WTC11 (cell line): Measurements from ENCODE around the gene NFATC1. TPM values are rescaled to one million over a fixed set of nuclear protein-coding genes. Genes with fewer than 3 reads are reported as not detected.

ENCODE experiments used
- ATAC-seq: fragments of 200-7000 bp; cut with Tn5 transposase; 2 replicates; pipeline ENCODE4 v1.10.0; 2021; ENCODE audit warnings: mild to moderate bottlenecking, moderate library complexity
- CTCF ChIA-PET: fragments of 300-600 bp; sonication (Branson Sonifier 250); formaldehyde crosslinking; loops from one replicate; lab custom pipeline; 2021; ENCODE audit warnings: antibody characterized with exemption; lab: Charles Lee
- POLR2A ChIA-PET: fragments of 350-600 bp; sonication (Branson Sonifier 250); formaldehyde crosslinking; loops from one replicate; lab custom pipeline; 2021; ENCODE audit warnings: antibody characterized with exemption; lab: Charles Lee
- DNase-seq: peaks from one replicate; pipeline ENCODE4 v3.0.0; 2021; ENCODE audit warnings: low spot score
- H3K27ac Mint-ChIP-seq: 2 replicates; pipeline ENCODE4 v1.8.0; 2021; ENCODE audit warnings: mixed read lengths
- H3K27me3 Mint-ChIP-seq: 2 replicates; pipeline ENCODE4 v1.8.0; 2021; ENCODE audit warnings: low read depth, mild to moderate bottlenecking, moderate library complexity, mixed read lengths
- H3K36me3 Mint-ChIP-seq: 2 replicates; pipeline ENCODE4 v1.8.0; 2021; ENCODE audit warnings: mixed read lengths
- H3K4me1 Mint-ChIP-seq: 2 replicates; pipeline ENCODE4 v1.8.0; 2022; ENCODE audit warnings: mixed read lengths
- H3K4me3 Mint-ChIP-seq: 2 replicates; pipeline ENCODE4 v1.8.0; 2021; ENCODE audit warnings: mild to moderate bottlenecking, moderate library complexity, mixed read lengths
- H3K9me3 Mint-ChIP-seq: 2 replicates; pipeline ENCODE4 v1.8.0; 2021; ENCODE audit warnings: mixed read lengths
- ATF1 ChIP-seq: sonication (generic); formaldehyde crosslinking; IDR thresholded peaks from 2 replicates; pipeline ENCODE4 v1.8.1; 2023; ENCODE audit warnings: mild to moderate bottlenecking, moderate library complexity, missing genetic modification reagents
- EMX1 ChIP-seq: fragments of 250-450 bp; sonication (Bioruptor Pico); IDR thresholded peaks from 2 replicates; pipeline ENCODE4 v1.8.0; 2021; ENCODE audit warnings: mild to moderate bottlenecking
- ESRRA ChIP-seq: sonication (generic); formaldehyde crosslinking; IDR thresholded peaks from 2 replicates; pipeline ENCODE4 v1.8.1; 2022; ENCODE audit warnings: mild to moderate bottlenecking, missing genetic modification reagents, borderline replicate concordance
- FOXK1 ChIP-seq: sonication (generic); formaldehyde crosslinking; IDR thresholded peaks from 2 replicates; pipeline ENCODE4 v1.8.0; 2022; ENCODE audit warnings: mild to moderate bottlenecking, moderate library complexity, missing genetic modification reagents
- HMGA2 ChIP-seq: fragments of 250-450 bp; sonication (Bioruptor Pico); IDR thresholded peaks from 2 replicates; pipeline ENCODE4 v1.4.0; 2021; ENCODE audit warnings: mild to moderate bottlenecking, moderate library complexity
- IRF1 ChIP-seq: sonication (generic); formaldehyde crosslinking; IDR thresholded peaks from 2 replicates; pipeline ENCODE4 v1.8.0; 2023; ENCODE audit warnings: missing genetic modification reagents
- IRF2 ChIP-seq: sonication (generic); formaldehyde crosslinking; IDR thresholded peaks from 2 replicates; pipeline ENCODE4 v1.8.0; 2022; ENCODE audit warnings: low read depth, missing genetic modification reagents, borderline replicate concordance
- JAZF1 ChIP-seq: fragments of 250-450 bp; sonication (Bioruptor Pico); IDR thresholded peaks from 2 replicates; pipeline ENCODE4 v1.9.0; 2021; ENCODE audit warnings: moderate library complexity, mild to moderate bottlenecking, inconsistent platforms
- MLX ChIP-seq: sonication (generic); formaldehyde crosslinking; IDR thresholded peaks from 2 replicates; pipeline ENCODE4 v1.8.1; 2023; ENCODE audit warnings: mild to moderate bottlenecking, missing genetic modification reagents, moderate library complexity
- SMAD4 ChIP-seq: sonication (generic); formaldehyde crosslinking; IDR thresholded peaks from 2 replicates; pipeline ENCODE4 v1.8.0; 2022; ENCODE audit warnings: mild to moderate bottlenecking, missing genetic modification reagents
- ZNF138 ChIP-seq: sonication (generic); formaldehyde crosslinking; conservative IDR thresholded peaks from 2 replicates; pipeline ENCODE4 v1.8.1; 2022; ENCODE audit warnings: mild to moderate bottlenecking, moderate library complexity, missing genetic modification reagents
- ZNF219 ChIP-seq: sonication (generic); formaldehyde crosslinking; IDR thresholded peaks from 2 replicates; pipeline ENCODE4 v1.8.0; 2023; ENCODE audit warnings: missing genetic modification reagents, mild to moderate bottlenecking, borderline replicate concordance
- ZNF425 ChIP-seq: fragments of 250-450 bp; sonication (Bioruptor Pico); conservative IDR thresholded peaks from 2 replicates; pipeline ENCODE4 v1.9.0; 2021; ENCODE audit warnings: mild to moderate bottlenecking
- total RNA-seq: library from RNA; stranded (reverse); gene quantifications from 3 replicates; pipeline ENCODE4 v1.2.3, GENCODE V29; 2021
- TF ChIP-seq, protein P1 (sequence below): sonication (generic); formaldehyde crosslinking; IDR thresholded peaks from 2 replicates; pipeline ENCODE4 v1.8.0; 2023; ENCODE audit warnings: missing genetic modification reagents, mild to moderate bottlenecking, borderline replicate concordance
- TF ChIP-seq, protein P2 (sequence below): sonication (generic); formaldehyde crosslinking; IDR thresholded peaks from 2 replicates; pipeline ENCODE4 v1.8.1; 2022; ENCODE audit warnings: mild to moderate bottlenecking, moderate library complexity, missing genetic modification reagents
- TF ChIP-seq, protein P3 (sequence below): sonication (generic); formaldehyde crosslinking; IDR thresholded peaks from 2 replicates; pipeline ENCODE4 v1.8.1; 2023; ENCODE audit warnings: mild to moderate bottlenecking, missing genetic modification reagents

The NFATC1 gene
- total RNA-seq, 1 experiment from 2014 or later: 20.2 TPM

DNA sequence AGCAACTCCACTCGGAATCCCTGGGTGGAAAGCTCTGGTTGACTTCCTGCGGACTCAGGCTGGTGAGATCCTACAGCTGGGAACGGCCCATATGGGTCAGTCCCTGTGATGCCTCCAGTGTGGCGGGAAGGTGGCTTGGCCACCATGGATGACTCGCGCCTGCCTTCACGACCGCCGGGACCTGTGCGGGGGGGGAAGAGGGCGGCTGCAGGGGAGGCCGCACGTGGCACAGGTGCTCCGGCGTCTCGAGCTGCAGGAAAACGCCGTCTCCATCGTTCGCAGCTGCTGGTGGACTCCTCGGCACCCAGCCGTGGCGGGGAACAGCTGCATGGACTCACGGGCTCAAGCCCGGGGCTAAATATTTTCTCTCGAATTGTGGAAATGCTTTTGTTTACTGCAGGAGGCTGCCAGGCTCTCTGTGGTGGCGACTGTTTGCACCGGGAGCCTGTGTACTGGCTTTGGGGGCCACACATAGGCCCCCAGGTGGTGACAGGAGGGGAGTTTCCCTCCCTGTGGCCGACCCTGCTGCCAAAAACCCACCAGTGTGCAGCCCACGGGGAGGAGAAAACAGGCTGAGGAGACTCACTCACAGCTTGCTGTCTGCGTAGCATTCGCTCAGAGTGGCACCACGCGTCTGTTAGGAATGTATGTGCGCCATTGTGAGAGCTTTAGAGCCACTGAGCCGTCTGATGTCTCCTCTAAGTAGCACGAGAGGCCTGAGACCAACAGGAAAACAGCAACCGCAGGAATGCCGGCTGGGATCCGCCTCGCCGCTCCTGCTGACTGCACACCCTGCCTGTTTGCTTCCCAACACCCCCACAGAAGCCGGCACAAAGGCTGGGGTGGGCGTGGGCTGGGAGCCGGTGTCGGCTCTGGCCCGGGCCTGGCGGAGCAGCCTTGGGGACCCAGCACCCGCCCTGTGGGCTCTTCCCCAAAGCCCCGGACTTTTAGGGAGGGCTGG, 89.2 kb downstream of the NFATC1 start:
- Mint-ChIP-seq H3K4me3 (no peak overlapping the region), H3K27me3 (no peaks in the 10 kb centered on the region)
- TF ChIP-seq ZNF138 (CRISPR knock-in tag): no peak
- no peak for TF ChIP-seq IRF1 (CRISPR knock-in tag)
- TF ChIP-seq, all 79 proteins: peak for 0
- CTCF ChIA-PET: no interaction called here
- Mint-ChIP-seq H3K9me3 (no peaks in the 10 kb centered on the region), H3K27ac (peak overlapping the region; percentile 78), H3K36me3 (no peaks in the 10 kb centered on the region), H3K4me1 (no peaks in the 10 kb centered on the region)
- ATAC-seq: no peak
- DNase-seq: no peak
- POLR2A ChIA-PET: no interaction called here

DNA sequence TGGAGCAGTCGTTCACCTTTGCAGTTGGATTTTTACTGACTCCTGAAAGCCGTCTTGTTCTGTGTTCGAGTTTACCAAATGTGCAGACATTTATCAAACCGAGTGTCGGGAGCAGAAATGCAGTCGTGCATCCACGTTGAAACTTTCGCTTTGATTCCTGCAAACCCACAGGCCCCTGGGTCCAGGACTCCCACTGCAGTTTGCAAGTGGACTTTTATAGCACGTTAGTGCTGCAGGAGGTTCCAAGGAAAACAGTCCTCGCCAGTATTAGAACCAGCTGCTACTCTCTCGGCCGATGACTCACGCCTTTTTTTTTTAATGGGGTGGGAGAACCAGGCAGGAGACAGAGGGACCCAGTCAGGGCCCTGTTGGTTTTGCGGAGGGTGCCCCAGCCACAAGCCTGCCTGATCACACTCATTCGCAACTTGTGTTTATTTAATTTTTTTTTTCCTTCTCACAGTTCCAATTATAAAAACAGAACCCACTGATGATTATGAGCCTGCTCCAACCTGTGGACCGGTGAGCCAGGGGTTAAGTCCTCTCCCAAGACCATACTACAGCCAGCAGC, 90.1 kb downstream of the NFATC1 start:
- ATAC-seq (no peak), DNase-seq (no peak)
- TF ChIP-seq ZNF219 (CRISPR knock-in tag) (no peak), ESRRA (CRISPR knock-in tag) (no peak), FOXK1 (CRISPR knock-in tag) (no peak)
- POLR2A ChIA-PET: no interaction called here
- no peaks in the 10 kb centered on the region for H3K9me3 Mint-ChIP-seq
- no peaks in the 10 kb centered on the region for H3K4me1 Mint-ChIP-seq
- H3K36me3 Mint-ChIP-seq: no peaks in the 10 kb centered on the region
- CTCF ChIA-PET: no interaction called here
- no peak overlapping the region; the same call in 1 of the 2 replicates for H3K27ac Mint-ChIP-seq
- H3K4me3 Mint-ChIP-seq: no peak overlapping the region
- H3K27me3 Mint-ChIP-seq: no peaks in the 10 kb centered on the region

DNA sequence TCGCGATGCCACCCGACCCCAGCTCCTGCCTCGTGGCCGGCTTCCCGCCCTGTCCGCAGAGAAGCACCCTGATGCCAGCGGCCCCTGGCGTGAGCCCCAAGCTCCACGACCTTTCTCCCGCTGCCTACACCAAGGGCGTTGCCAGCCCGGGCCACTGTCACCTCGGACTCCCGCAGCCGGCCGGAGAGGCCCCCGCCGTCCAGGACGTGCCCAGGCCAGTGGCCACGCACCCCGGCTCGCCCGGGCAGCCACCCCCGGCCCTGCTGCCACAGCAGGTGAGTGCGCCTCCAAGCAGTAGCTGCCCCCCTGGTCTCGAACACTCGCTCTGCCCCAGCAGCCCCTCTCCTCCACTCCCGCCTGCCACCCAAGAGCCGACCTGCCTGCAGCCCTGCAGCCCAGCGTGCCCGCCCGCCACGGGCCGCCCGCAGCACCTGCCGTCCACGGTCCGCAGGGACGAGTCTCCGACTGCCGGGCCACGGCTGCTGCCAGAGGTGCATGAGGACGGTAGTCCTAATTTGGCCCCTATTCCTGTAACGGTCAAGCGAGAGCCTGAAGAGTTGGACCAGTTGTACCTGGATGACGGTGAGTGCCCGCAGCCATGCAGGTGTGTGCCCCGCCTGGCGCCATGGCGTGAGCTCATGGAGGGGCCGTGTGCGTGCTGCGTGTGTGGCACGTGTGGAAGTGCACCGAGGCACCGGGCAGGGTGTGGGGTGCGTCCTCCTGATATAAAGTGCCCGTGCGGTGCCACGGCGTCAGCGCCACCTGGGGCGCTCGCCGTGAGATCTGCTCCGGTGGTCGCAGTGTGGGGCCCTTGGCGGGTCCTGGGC, 90.8 kb downstream of the NFATC1 start:
- no peak for DNase-seq
- CTCF ChIA-PET: no interaction called here
- no peak overlapping the region for H3K27ac Mint-ChIP-seq
- H3K9me3 Mint-ChIP-seq: no peaks in the 10 kb centered on the region
- H3K36me3 Mint-ChIP-seq: no peaks in the 10 kb centered on the region
- POLR2A ChIA-PET: no interaction called here
- H3K4me3 Mint-ChIP-seq: no peak overlapping the region
- no peaks in the 10 kb centered on the region for H3K27me3 Mint-ChIP-seq
- no peak for ATAC-seq
- no peaks in the 10 kb centered on the region for H3K4me1 Mint-ChIP-seq
- no peak for TF ChIP-seq MLX (CRISPR knock-in tag)
- no peak for TF ChIP-seq ATF1 (CRISPR knock-in tag)
- TF ChIP-seq FOXK1 (CRISPR knock-in tag): no peak
- TF ChIP-seq EMX1 (CRISPR knock-in tag): no peak
- TF ChIP-seq, protein P1, sequence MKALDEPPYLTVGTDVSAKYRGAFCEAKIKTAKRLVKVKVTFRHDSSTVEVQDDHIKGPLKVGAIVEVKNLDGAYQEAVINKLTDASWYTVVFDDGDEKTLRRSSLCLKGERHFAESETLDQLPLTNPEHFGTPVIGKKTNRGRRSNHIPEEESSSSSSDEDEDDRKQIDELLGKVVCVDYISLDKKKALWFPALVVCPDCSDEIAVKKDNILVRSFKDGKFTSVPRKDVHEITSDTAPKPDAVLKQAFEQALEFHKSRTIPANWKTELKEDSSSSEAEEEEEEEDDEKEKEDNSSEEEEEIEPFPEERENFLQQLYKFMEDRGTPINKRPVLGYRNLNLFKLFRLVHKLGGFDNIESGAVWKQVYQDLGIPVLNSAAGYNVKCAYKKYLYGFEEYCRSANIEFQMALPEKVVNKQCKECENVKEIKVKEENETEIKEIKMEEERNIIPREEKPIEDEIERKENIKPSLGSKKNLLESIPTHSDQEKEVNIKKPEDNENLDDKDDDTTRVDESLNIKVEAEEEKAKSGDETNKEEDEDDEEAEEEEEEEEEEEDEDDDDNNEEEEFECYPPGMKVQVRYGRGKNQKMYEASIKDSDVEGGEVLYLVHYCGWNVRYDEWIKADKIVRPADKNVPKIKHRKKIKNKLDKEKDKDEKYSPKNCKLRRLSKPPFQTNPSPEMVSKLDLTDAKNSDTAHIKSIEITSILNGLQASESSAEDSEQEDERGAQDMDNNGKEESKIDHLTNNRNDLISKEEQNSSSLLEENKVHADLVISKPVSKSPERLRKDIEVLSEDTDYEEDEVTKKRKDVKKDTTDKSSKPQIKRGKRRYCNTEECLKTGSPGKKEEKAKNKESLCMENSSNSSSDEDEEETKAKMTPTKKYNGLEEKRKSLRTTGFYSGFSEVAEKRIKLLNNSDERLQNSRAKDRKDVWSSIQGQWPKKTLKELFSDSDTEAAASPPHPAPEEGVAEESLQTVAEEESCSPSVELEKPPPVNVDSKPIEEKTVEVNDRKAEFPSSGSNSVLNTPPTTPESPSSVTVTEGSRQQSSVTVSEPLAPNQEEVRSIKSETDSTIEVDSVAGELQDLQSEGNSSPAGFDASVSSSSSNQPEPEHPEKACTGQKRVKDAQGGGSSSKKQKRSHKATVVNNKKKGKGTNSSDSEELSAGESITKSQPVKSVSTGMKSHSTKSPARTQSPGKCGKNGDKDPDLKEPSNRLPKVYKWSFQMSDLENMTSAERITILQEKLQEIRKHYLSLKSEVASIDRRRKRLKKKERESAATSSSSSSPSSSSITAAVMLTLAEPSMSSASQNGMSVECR (CRISPR knock-in tag): no peak
- no peak for TF ChIP-seq IRF1 (CRISPR knock-in tag)
- TF ChIP-seq, protein P2, sequence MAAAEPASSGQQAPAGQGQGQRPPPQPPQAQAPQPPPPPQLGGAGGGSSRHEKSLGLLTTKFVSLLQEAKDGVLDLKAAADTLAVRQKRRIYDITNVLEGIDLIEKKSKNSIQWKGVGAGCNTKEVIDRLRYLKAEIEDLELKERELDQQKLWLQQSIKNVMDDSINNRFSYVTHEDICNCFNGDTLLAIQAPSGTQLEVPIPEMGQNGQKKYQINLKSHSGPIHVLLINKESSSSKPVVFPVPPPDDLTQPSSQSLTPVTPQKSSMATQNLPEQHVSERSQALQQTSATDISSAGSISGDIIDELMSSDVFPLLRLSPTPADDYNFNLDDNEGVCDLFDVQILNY: no peak
- TF ChIP-seq SMAD4 (CRISPR knock-in tag): no peak
- TF ChIP-seq HMGA2: no peak
- TF ChIP-seq IRF2 (CRISPR knock-in tag): no peak
- TF ChIP-seq ZNF219 (CRISPR knock-in tag): no peak
- no peak for TF ChIP-seq JAZF1
- TF ChIP-seq, protein P3, sequence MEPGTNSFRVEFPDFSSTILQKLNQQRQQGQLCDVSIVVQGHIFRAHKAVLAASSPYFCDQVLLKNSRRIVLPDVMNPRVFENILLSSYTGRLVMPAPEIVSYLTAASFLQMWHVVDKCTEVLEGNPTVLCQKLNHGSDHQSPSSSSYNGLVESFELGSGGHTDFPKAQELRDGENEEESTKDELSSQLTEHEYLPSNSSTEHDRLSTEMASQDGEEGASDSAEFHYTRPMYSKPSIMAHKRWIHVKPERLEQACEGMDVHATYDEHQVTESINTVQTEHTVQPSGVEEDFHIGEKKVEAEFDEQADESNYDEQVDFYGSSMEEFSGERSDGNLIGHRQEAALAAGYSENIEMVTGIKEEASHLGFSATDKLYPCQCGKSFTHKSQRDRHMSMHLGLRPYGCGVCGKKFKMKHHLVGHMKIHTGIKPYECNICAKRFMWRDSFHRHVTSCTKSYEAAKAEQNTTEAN (CRISPR knock-in tag): no peak
- TF ChIP-seq ZNF425 (CRISPR knock-in tag): no peak
